ENCODE results near the gene ZNF384.
A peak's percentile ranks its signal among the peaks of the same experiment; 100 is the strongest.

The ZNF384 gene

GRCh38 chr12:6650832-6651231 lies 38.3 kb downstream of the ZNF384 start:
- DNase-seq: no peak

- DNase-seq: peak; percentile 44
These were observed 42.0 kb downstream of the ZNF384 start, which contains the start of gene ACRBP for GRCh38 chr12:6647083-6647604. ACRBP (minus strand) TSS chr12:6647432; CDS start chr12:6647366, 66 bp downstream.

- no peak for DNase-seq
These were observed 42.7 kb downstream of the ZNF384 start for GRCh38 chr12:6646276-6647082.

GRCh38 chr12:6644903-6645302 lies 44.3 kb downstream of the ZNF384 start:
- no peak for DNase-seq

- no peak for DNase-seq
These were observed 44.9 kb downstream of the ZNF384 start for GRCh38 chr12:6644257-6644596.

- no peak for DNase-seq
These were observed 45.5 kb downstream of the ZNF384 start for GRCh38 chr12:6643569-6644256.

GRCh38 chr12:6641131-6641530 lies 48.0 kb downstream of the ZNF384 start:
- DNase-seq: no peak

GRCh38 chr12:6640497-6640896 lies 48.7 kb downstream of the ZNF384 start:
- DNase-seq: no peak

GRCh38 chr12:6639151-6639801 lies 49.9 kb downstream of the ZNF384 start:
- DNase-seq: no peak

GRCh38 chr12:6638305-6638704 lies 50.9 kb downstream of the ZNF384 start:
- no peak for DNase-seq

GRCh38 chr12:6635856-6636531 lies 53.2 kb downstream of the ZNF384 start, which contains the start of gene LPAR5:
LPAR5 (minus strand) TSS chr12:6635959; CDS start chr12:6621248, 14,711 bp downstream.
- DNase-seq: peak; percentile 23

GRCh38 chr12:6635375-6635855 lies 53.8 kb downstream of the ZNF384 start:
- DNase-seq: no peak

GRCh38 chr12:6632026-6632983 lies 56.9 kb downstream of the ZNF384 start:
- peak; percentile 37 for DNase-seq

- no peak for DNase-seq
These were observed 57.6 kb downstream of the ZNF384 start for GRCh38 chr12:6631549-6631961.

GRCh38 chr12:6630736-6631135 lies 58.4 kb downstream of the ZNF384 start:
- no peak for DNase-seq

GRCh38 chr12:6627616-6628015 lies 61.6 kb downstream of the ZNF384 start:
- DNase-seq: no peak

GRCh38 chr12:6626654-6627283 lies 62.4 kb downstream of the ZNF384 start:
- no peak for DNase-seq

GRCh38 chr12:6620885-6621274 lies 68.3 kb downstream of the ZNF384 start:
- DNase-seq: no peak

- no peak for DNase-seq
These were observed 68.9 kb downstream of the ZNF384 start for GRCh38 chr12:6620137-6620884.

All from EL (cell line).